ENCODE results near the gene PHLDB3.
A peak's percentile ranks its signal among the peaks of the same experiment; 100 is the strongest.

Gene PHLDB3

DNA sequence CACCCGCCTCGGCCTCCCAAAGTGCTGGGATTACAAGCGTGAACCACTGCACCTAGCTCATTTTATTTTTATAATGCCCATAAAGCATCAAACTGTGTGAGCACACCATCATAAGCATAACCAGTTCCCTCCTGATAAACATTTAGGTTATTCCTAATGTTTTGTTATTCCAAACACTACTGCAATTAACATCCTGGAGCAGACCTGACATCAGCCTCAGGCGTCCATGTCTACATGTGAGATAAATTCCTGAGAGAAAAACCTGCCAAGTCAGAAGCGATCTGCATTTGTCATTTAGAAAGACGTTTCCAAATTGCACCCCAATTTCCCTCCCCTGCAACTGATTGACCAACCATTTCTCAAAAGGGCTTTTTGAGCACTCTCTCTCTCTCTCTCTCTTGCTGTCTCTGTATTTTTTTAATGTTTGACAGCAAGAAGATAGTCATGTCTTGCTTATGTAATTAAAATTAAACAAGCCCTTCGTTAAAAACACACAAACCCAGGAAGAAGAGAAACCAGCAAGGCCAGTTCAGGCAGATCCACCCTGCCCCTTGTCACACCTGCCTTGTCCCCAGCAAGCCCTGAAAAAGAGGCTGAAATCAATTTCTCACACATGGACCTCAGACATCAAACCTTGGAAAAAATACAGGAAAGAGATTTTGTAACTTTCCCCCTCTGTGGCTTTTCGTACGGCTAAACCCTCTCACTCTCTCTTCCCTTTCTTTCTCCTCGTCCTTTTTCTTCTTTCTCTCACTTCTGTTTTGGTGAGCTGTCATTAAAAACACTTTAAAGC lies 49.0 kb downstream of the PHLDB3 start:
- H3K4me3 ChIP-seq (ENCODE audit: low read depth, low read length) = no peak overlapping the region
- TF ChIP-seq, protein P1, sequence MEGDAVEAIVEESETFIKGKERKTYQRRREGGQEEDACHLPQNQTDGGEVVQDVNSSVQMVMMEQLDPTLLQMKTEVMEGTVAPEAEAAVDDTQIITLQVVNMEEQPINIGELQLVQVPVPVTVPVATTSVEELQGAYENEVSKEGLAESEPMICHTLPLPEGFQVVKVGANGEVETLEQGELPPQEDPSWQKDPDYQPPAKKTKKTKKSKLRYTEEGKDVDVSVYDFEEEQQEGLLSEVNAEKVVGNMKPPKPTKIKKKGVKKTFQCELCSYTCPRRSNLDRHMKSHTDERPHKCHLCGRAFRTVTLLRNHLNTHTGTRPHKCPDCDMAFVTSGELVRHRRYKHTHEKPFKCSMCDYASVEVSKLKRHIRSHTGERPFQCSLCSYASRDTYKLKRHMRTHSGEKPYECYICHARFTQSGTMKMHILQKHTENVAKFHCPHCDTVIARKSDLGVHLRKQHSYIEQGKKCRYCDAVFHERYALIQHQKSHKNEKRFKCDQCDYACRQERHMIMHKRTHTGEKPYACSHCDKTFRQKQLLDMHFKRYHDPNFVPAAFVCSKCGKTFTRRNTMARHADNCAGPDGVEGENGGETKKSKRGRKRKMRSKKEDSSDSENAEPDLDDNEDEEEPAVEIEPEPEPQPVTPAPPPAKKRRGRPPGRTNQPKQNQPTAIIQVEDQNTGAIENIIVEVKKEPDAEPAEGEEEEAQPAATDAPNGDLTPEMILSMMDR (conservative IDR thresholded peaks at IDR 0.05; ENCODE audit: low read depth, low read length) = no peak
- no peak for DNase-seq (ENCODE audit: low read depth)

DNA sequence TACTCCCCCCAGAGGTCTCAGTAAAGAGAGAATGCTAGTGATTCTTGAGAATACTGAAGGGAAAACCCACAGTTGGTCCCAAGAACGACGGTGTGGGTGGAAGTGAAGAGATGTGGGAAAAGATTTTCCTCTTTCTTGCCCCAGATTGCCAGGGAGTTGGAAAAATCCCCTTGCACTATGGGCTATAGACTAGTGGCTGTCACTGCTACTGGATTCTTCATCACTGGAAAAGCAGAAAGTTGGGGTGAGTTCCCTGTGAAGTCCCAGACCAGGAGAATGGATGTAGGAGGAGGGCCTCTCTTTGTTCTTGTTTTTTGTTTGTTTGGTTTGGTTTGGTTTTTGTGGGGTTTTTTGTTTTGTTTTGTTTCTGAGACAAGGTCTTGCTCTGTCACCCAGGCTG lies 50.5 kb downstream of the PHLDB3 start:
- no peak overlapping the region for H3K4me3 ChIP-seq (ENCODE audit: low read depth, low read length)
- no peak for DNase-seq (ENCODE audit: low read depth)
- TF ChIP-seq, protein P1 (conservative IDR thresholded peaks at IDR 0.05; ENCODE audit: low read depth, low read length) = no peak

DNA sequence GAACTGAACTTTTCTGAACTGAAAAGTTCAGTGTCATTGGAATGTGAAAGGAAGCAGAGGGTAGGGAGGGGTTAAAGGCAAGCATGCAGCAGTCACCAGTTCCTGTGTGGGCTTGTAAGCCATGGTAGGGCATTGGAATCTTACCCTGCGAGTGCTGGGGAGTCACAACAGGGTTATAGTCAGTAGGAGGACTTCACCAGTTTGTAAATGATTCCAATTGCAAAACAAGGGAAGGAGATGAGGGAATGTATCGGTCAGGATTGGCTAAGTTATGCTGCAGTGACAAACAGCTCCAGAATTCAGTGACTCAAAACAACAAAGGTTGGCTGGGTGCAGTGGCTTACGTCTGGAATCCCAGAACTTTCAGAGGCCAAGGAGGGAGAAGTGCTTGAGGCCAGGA lies 52.0 kb downstream of the PHLDB3 start:
- H3K4me3 ChIP-seq (ENCODE audit: low read depth, low read length) = no peak overlapping the region
- no peak for DNase-seq (ENCODE audit: low read depth)
- TF ChIP-seq, protein P1 (conservative IDR thresholded peaks at IDR 0.05; ENCODE audit: low read depth, low read length) = no peak

DNA sequence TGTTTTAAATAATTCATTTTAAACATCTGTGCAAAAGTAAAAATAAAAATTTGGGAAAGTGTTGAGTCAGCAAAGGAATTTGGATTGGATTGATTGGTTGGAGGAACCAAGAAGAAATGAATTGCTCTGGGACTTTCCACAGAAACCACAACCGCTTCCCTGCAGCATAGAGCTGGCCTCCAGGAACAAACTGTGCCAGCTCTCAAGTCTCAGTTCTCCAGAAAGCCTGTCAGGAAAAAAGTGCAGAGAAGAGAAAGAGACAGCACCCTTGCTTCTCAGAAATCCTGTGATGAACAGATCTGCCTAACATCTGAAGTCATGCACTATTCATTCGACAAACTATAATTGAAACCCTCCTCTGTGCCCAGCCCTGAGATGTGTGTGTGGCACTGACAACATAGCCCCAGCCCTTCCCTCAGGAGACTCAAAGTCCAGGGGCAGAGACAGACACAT lies 54.0 kb downstream of the PHLDB3 start:
- TF ChIP-seq, protein P1 (conservative IDR thresholded peaks at IDR 0.05; ENCODE audit: low read depth, low read length) = no peak
- DNase-seq (ENCODE audit: low read depth) = peak; percentile 81
- H3K4me3 ChIP-seq (ENCODE audit: low read depth, low read length) = no peak overlapping the region

DNA sequence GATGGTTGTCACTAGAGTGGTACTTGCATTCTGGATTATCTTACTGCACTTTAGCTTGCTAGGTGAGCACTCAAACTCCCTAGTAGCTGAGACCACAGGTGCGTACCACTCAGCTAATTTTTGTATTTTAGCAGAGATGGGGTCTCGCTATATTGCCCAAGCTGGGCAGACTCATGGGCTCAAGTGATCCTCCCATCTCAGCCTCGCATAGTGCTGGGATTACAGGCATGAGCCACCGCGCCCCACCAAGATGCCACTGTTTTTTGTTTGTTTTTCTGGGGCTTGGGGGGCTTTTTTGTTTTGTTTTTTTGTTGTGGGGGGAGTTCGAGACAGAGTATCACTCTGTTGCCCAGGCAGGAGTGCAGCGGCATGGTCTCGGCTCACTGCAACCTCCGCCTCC lies 56.9 kb downstream of the PHLDB3 start:
- DNase-seq (ENCODE audit: low read depth) = no peak
- TF ChIP-seq, protein P1 (conservative IDR thresholded peaks at IDR 0.05; ENCODE audit: low read depth, low read length) = no peak
- H3K4me3 ChIP-seq (ENCODE audit: low read depth, low read length) = no peak overlapping the region

DNA sequence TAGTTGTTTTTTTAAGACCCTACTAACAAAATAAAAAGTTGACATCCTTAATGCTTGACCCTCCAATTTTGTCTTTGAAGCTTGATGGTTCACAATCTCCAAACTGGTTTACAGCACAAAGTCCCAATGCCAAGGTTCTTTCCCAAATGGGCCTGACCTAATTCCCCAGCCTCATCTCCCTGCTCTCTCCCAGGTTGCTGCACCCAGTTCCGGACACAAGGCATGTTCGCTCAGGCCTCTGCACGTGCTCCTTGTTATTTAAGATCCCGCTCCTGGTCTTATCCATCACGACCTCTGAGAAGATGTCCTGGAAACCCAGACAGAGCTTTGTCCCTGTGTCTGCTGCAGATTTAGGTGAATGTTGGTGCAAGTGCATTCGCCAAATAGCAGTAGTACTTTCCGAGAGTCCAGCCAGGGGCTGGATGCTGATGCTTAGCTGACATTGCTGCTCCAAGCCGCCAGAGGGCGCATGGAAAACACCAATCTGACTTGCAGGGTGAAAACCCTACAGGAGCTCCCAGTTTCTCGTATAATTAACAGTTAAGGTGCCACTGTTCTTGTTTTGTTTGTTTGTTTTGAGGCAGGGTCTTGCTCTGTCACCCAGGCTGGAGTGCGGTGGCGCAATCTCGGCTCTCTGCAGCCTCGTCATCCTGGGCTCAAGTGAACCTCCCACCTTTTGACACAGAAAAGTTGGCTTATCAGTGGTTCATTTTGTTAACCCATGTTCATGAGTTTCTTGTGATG lies 57.6 kb downstream of the PHLDB3 start:
- no peak overlapping the region for H3K4me3 ChIP-seq (ENCODE audit: low read depth, low read length)
- TF ChIP-seq, protein P1 (conservative IDR thresholded peaks at IDR 0.05; ENCODE audit: low read depth, low read length) = peak; percentile 97
- DNase-seq (ENCODE audit: low read depth) = peak; percentile 83
